ENCODE measurements around the gene PADI2. TPM values are rescaled to one million over a fixed set of nuclear protein-coding genes. Genes with fewer than 3 reads are reported as not detected.

Gene PADI2
- total RNA-seq (not detected), polyA plus RNA-seq (under 1 TPM in 1 of 4 donors, not detected in 3; 0.08 TPM)

DNA sequence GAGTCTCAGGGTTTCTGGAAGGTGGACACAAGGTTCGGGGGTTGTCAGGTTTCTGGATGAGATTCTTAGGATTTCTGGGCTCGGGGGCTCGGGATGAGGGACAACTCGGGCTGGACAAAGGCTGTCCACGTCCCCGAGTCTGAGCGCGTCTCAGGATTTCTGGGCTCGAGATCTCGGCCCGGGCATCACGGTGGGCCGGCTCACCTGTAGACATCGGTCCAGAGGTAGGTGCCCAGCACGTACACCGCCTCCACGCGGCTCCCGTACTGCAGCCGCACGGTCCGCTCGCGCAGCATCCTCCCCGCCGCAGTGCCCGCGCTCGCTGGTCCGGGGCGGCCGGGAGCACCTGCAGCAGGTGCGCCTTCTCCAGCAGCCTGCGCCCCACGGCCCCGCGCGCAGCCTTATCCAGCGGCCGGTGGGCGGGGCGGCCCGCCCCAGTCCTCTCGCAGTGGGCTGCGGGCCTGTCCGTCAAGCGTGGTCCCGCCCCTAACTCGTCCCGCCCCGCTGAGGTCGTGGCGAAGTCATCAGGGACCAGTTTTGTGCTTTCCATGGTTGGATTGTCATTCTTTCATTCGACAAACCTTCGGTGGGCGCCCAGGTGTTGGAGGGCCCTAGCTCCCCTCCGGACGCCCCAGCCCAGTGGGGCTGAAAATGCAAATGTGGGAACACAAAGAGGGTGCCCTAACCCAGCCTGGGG, at the start of gene PADI2:
Gene PADI2, minus strand, starts transcription at position 376 of the 697 bp plus-strand sequence. Its CDS starts 80 bp downstream, at position 296.
- Mint-ChIP-seq H3K27ac (no peak within 1 kb of the TSS), H3K9me3 (no peaks in the 10 kb centered on the region), H3K27me3 (peaks cover 45% of the 10 kb centered on the region), H3K4me3 (peak within 1 kb of the TSS in 1 of 4 donors; percentile 54), H3K4me1 (peaks cover 0 to 9% (median 0%) of the 10 kb centered on the region in 4 donors), H3K36me3 (no peaks in the 10 kb centered on the region)
- H3K4me3 ChIP-seq (ENCODE audit: low read depth, low read length), result no peak within 1 kb of the TSS
- no peaks in the 10 kb centered on the region for H3K36me3 ChIP-seq (ENCODE audit: control insufficient read depth, insufficient read depth, low read length)
- peaks cover 9% of the 10 kb centered on the region for H3K27me3 ChIP-seq (ENCODE audit: control insufficient read depth, insufficient read depth, low read length)
- H3K9me3 ChIP-seq (ENCODE audit: control insufficient read depth in 2 of 2, low read length in 2 of 2), result no peaks in the 10 kb centered on the region
- peak in 2 of 3 donors; percentile 21 to 41 for DNase-seq
- H3K27ac ChIP-seq (ENCODE audit: insufficient read depth, low read length, poor library complexity, severe bottlenecking), result no peak within 1 kb of the TSS
- peaks cover 9% of the 10 kb centered on the region for H3K4me1 ChIP-seq (ENCODE audit: control insufficient read depth, insufficient read depth, low read length, poor library complexity, severe bottlenecking)
- peak; percentile 55 to 68 for ATAC-seq (ENCODE audit: low read depth in 2 of 2)

DNA sequence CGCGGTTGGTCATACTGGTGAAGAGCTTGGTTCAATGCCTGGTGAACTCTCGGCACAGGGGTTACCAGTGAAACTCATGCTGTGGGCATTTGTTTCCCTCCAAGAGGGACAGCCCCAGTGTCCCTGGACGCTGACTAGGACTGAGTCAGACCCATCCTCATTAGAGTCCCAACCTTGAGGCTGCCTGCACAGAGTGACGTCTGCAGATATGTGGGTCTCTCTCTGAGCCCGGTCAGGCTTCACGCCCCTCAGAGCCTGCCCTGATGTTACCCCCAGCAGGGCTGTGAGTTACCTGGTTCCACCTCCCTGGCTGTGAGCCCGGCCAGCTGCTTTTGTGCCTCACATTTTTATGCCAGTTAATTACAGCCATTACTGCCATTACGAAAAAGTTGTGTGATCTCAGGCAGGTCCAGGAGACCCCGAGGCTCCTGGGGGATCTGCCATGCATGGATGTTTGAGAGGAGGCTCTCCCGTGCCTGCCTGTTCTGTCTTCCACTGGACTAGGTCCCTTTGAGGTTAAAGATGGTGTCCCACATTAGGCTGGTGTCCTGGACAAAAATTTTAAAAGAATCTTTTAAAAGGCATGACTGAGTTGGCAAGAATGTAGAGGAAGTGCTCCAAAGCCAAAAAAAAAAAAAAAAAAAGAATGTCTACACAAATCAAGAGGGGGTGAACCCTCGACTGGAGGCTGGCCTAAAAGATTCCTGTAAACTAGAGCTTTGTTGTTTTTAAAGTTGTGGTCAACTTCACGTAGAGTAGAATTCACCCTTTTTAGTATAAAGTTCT, 49.0 kb upstream of the PADI2 start:
- H3K9me3 ChIP-seq (ENCODE audit: control insufficient read depth in 2 of 2, low read length in 2 of 2), result no peaks in the 10 kb centered on the region
- no peaks in the 10 kb centered on the region for H3K4me1 ChIP-seq (ENCODE audit: control insufficient read depth, insufficient read depth, low read length, poor library complexity, severe bottlenecking)
- H3K36me3 ChIP-seq (ENCODE audit: control insufficient read depth, insufficient read depth, low read length), result no peaks in the 10 kb centered on the region
- ATAC-seq (ENCODE audit: low read depth in 2 of 2) (no peak), DNase-seq (no peak)
- Mint-ChIP-seq H3K27me3 (peaks cover 24% of the 10 kb centered on the region), H3K27ac (no peak overlapping the region), H3K4me1 (no peaks in the 10 kb centered on the region), H3K9me3 (peaks cover 0 to 3% (median 0%) of the 10 kb centered on the region in 7 donors), H3K4me3 (no peak overlapping the region), H3K36me3 (no peaks in the 10 kb centered on the region)
- H3K27me3 ChIP-seq (ENCODE audit: control insufficient read depth, insufficient read depth, low read length), result no peaks in the 10 kb centered on the region
- no peak overlapping the region for H3K4me3 ChIP-seq (ENCODE audit: low read depth, low read length)
- no peak overlapping the region for H3K27ac ChIP-seq (ENCODE audit: insufficient read depth, low read length, poor library complexity, severe bottlenecking)

- Mint-ChIP-seq H3K27me3 (peaks cover 19% of the 10 kb centered on the region), H3K4me1 (no peaks in the 10 kb centered on the region), H3K4me3 (no peak overlapping the region), H3K36me3 (no peaks in the 10 kb centered on the region), H3K9me3 (peaks cover 0 to 1% (median 0%) of the 10 kb centered on the region in 7 donors), H3K27ac (no peak overlapping the region)
- Histone ChIP-seq H3K27me3 (ENCODE audit: control insufficient read depth, insufficient read depth, low read length) (no peaks in the 10 kb centered on the region), H3K4me3 (ENCODE audit: low read depth, low read length) (no peak overlapping the region), H3K9me3 (ENCODE audit: control insufficient read depth in 2 of 2, low read length in 2 of 2) (no peaks in the 10 kb centered on the region), H3K36me3 (ENCODE audit: control insufficient read depth, insufficient read depth, low read length) (no peaks in the 10 kb centered on the region), H3K27ac (ENCODE audit: insufficient read depth, low read length, poor library complexity, severe bottlenecking) (no peak overlapping the region), H3K4me1 (ENCODE audit: control insufficient read depth, insufficient read depth, low read length, poor library complexity, severe bottlenecking) (no peaks in the 10 kb centered on the region)
- DNase-seq (no peak), ATAC-seq (ENCODE audit: low read depth in 2 of 2) (no peak)
These were observed 48.5 kb upstream of the PADI2 start for GRCh38 chr1:17167786-17168090.

- Histone ChIP-seq H3K4me1 (ENCODE audit: control insufficient read depth, insufficient read depth, low read length, poor library complexity, severe bottlenecking) (no peaks in the 10 kb centered on the region), H3K36me3 (ENCODE audit: control insufficient read depth, insufficient read depth, low read length) (no peaks in the 10 kb centered on the region), H3K27me3 (ENCODE audit: control insufficient read depth, insufficient read depth, low read length) (no peaks in the 10 kb centered on the region), H3K9me3 (ENCODE audit: control insufficient read depth in 2 of 2, low read length in 2 of 2) (no peaks in the 10 kb centered on the region), H3K27ac (ENCODE audit: insufficient read depth, low read length, poor library complexity, severe bottlenecking) (no peak overlapping the region), H3K4me3 (ENCODE audit: low read depth, low read length) (no peak overlapping the region)
- H3K27me3 Mint-ChIP-seq, result peaks cover 18% of the 10 kb centered on the region
- H3K9me3 Mint-ChIP-seq, result peaks cover 0 to 1% (median 0%) of the 10 kb centered on the region in 7 donors
- no peak overlapping the region for H3K27ac Mint-ChIP-seq
- ATAC-seq (ENCODE audit: low read depth in 2 of 2) (no peak), DNase-seq (no peak)
- no peak overlapping the region for H3K4me3 Mint-ChIP-seq
- H3K36me3 Mint-ChIP-seq, result no peaks in the 10 kb centered on the region
- no peaks in the 10 kb centered on the region for H3K4me1 Mint-ChIP-seq
These were observed 48.0 kb upstream of the PADI2 start for GRCh38 chr1:17167041-17167785.

DNA sequence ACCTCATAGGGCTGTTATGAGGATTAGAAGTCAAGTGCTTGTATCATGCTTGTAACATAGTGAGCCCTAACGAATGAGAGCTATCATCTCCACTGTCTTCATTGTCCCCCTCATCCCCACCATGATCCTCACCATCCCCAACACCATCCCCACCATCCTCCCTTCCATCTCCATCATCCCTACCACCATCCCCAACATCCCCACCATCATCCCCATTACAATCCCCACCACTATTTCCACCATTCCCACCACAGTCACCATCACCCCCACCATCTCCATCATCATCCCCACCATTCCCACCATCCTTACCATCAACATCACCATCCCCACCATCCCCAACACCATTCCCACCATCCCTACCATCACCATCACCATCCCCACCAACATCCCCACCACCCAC, 46.6 kb upstream of the PADI2 start:
- Histone ChIP-seq H3K27me3 (ENCODE audit: control insufficient read depth, insufficient read depth, low read length) (no peaks in the 10 kb centered on the region), H3K9me3 (ENCODE audit: control insufficient read depth in 2 of 2, low read length in 2 of 2) (no peaks in the 10 kb centered on the region), H3K4me1 (ENCODE audit: control insufficient read depth, insufficient read depth, low read length, poor library complexity, severe bottlenecking) (no peaks in the 10 kb centered on the region), H3K4me3 (ENCODE audit: low read depth, low read length) (no peak overlapping the region), H3K36me3 (ENCODE audit: control insufficient read depth, insufficient read depth, low read length) (no peaks in the 10 kb centered on the region), H3K27ac (ENCODE audit: insufficient read depth, low read length, poor library complexity, severe bottlenecking) (no peak overlapping the region)
- no peak for ATAC-seq (ENCODE audit: low read depth in 2 of 2)
- Mint-ChIP-seq H3K4me3 (no peak overlapping the region), H3K27ac (no peak overlapping the region), H3K4me1 (no peaks in the 10 kb centered on the region), H3K27me3 (peaks cover 18% of the 10 kb centered on the region), H3K36me3 (no peaks in the 10 kb centered on the region), H3K9me3 (peaks cover 0 to 1% (median 0%) of the 10 kb centered on the region in 7 donors)
- no peak for DNase-seq

DNA sequence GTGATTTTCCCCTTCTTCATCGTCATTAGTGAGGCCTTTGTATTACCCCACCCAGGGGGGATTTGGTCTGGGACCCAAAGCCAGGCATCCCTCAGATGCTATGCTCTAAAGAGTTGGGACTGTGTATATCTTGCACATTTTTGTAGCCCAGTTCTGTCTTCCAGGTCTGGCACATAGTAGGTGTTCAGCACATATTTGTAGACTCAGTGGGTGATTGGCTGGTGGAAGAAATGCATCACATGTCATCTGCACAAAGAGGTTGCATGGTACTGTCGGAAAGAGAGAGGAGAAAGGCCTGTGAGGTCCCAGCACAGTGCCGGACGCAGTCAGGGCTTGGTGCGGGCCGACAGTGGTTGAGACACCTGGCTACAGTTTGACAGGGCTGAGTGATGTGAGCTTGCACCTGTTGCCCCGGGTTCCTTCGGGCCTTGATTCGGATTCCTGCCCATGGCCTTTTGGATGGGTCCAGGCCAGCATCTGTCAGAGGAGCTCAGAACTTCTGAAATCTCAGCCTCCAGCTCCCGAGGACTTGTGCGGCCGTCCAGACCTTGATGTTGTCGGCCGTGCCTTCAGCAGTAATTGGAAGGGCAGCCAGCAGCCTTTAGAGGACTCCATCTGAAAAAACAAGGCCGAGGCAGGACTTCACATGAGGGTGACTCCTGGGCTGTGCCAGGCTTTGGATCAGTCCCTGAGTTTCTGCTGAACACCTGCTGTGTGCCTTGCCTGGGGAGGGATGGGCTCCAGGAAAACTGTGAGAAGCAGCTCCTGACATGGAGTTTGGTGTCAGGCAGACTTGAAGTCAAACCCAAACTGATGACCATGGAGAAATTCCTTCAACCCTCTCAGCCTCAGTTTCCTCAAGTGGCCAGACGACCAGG, 44.8 kb upstream of the PADI2 start:
- Mint-ChIP-seq H3K36me3 (no peaks in the 10 kb centered on the region), H3K27me3 (peaks cover 18% of the 10 kb centered on the region), H3K4me1 (no peaks in the 10 kb centered on the region), H3K27ac (no peak overlapping the region), H3K9me3 (peaks cover 0 to 1% (median 0%) of the 10 kb centered on the region in 7 donors), H3K4me3 (no peak overlapping the region)
- Histone ChIP-seq H3K4me3 (ENCODE audit: low read depth, low read length) (no peak overlapping the region), H3K27me3 (ENCODE audit: control insufficient read depth, insufficient read depth, low read length) (no peaks in the 10 kb centered on the region), H3K36me3 (ENCODE audit: control insufficient read depth, insufficient read depth, low read length) (no peaks in the 10 kb centered on the region), H3K4me1 (ENCODE audit: control insufficient read depth, insufficient read depth, low read length, poor library complexity, severe bottlenecking) (no peaks in the 10 kb centered on the region), H3K9me3 (ENCODE audit: control insufficient read depth in 2 of 2, low read length in 2 of 2) (no peaks in the 10 kb centered on the region), H3K27ac (ENCODE audit: insufficient read depth, low read length, poor library complexity, severe bottlenecking) (no peak overlapping the region)
- ATAC-seq (ENCODE audit: low read depth in 2 of 2) (no peak), DNase-seq (no peak)

DNA sequence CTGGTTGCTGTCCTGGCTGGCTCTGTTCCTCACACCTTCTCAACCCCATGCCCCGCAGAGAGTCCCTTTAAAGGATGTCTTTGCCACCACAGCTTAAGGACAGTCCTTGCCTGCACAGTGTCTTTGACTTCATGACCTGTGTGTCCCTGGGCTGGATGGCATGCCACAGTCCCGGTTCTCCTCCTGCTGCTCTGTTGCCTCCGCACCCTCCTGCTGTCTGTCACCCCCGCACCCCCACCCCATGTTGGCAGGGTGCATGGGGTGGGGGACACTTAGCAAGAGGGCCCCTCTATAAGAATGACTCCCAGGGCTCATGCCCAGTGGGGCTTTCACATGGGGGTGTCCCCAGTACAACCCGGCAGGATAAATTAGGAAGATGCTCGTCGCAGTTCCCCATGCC, 44.1 kb upstream of the PADI2 start:
- H3K36me3 Mint-ChIP-seq, result no peaks in the 10 kb centered on the region
- no peak for ATAC-seq (ENCODE audit: low read depth in 2 of 2)

More for the DNA sequence above, 44.1 kb upstream of the PADI2 start:
- H3K9me3 Mint-ChIP-seq, result peaks cover 0 to 3% (median 0%) of the 10 kb centered on the region in 7 donors
- H3K4me3 ChIP-seq (ENCODE audit: low read depth, low read length), result no peak overlapping the region
- H3K36me3 ChIP-seq (ENCODE audit: control insufficient read depth, insufficient read depth, low read length), result no peaks in the 10 kb centered on the region
- H3K4me3 Mint-ChIP-seq, result no peak overlapping the region
- H3K27me3 ChIP-seq (ENCODE audit: control insufficient read depth, insufficient read depth, low read length), result no peaks in the 10 kb centered on the region
- no peak overlapping the region for H3K27ac ChIP-seq (ENCODE audit: insufficient read depth, low read length, poor library complexity, severe bottlenecking)
- H3K27ac Mint-ChIP-seq, result no peak overlapping the region
- DNase-seq, result no peak
- no peaks in the 10 kb centered on the region for H3K4me1 Mint-ChIP-seq
- H3K27me3 Mint-ChIP-seq, result peaks cover 18% of the 10 kb centered on the region
- no peaks in the 10 kb centered on the region for H3K4me1 ChIP-seq (ENCODE audit: control insufficient read depth, insufficient read depth, low read length, poor library complexity, severe bottlenecking)
- H3K9me3 ChIP-seq (ENCODE audit: control insufficient read depth in 2 of 2, low read length in 2 of 2), result no peaks in the 10 kb centered on the region

Measured in CD4-positive, CD25-positive, alpha-beta regulatory T cell (primary cell).